K562 (cell line): ENCODE measurements around the gene TRAPPC2B. TPM values are rescaled to one million over a fixed set of nuclear protein-coding genes. Genes with fewer than 3 reads are reported as not detected.
A peak's percentile ranks its signal among the peaks of the same experiment; 100 is the strongest.

Experiments used
- BRD9 ChIP-seq: fragments of 450-650 bp; IDR thresholded peaks from 2 replicates; pipeline ENCODE4 v1.6.1; 2018; ENCODE audit warnings: low read depth; ENCODE audit not compliant: partially characterized antibody
- ETS2 ChIP-seq: IDR thresholded peaks from 2 replicates; pipeline ENCODE4 v1.6.1; 2016; ENCODE audit warnings: borderline replicate concordance, missing genetic modification characterization, mild to moderate bottlenecking, moderate library complexity, missing compliant biosample characterization; ENCODE audit not compliant: poor library complexity, severe bottlenecking
- FOXA1 ChIP-seq: fragments of 450-650 bp; IDR thresholded peaks from 2 replicates; pipeline ENCODE4 v1.6.1; 2016; ENCODE audit warnings: mild to moderate bottlenecking, borderline replicate concordance
- HDAC1 ChIP-seq, 2 experiments: fragments of 450-650 bp; IDR thresholded peaks; 2 replicates each; pipeline ENCODE4 v1.6.1; 2016 to 2017; ENCODE audit warnings: inconsistent platforms in 1 of 2, mild to moderate bottlenecking in 1 of 2, moderate library complexity in 1 of 2
- HDAC3 ChIP-seq: fragments of 450-650 bp; IDR thresholded peaks from 2 replicates; pipeline ENCODE4 v1.6.1; 2018; ENCODE audit warnings: borderline replicate concordance, mild to moderate bottlenecking, moderate library complexity; ENCODE audit not compliant: partially characterized antibody
- HMG20A ChIP-seq: fragments of 450-650 bp; formaldehyde crosslinking; conservative IDR thresholded peaks from 2 replicates; pipeline ENCODE4 v1.4.0; 2020; ENCODE audit warnings: mild to moderate bottlenecking, mixed read lengths
- ILK ChIP-seq: fragments of 450-650 bp; IDR thresholded peaks from 2 replicates; pipeline ENCODE4 v1.6.1; 2016; ENCODE audit warnings: missing genetic modification characterization, low read depth, mild to moderate bottlenecking, missing compliant biosample characterization, moderate library complexity, borderline replicate concordance
- KLF16 ChIP-seq: IDR thresholded peaks from 2 replicates; pipeline ENCODE4 v1.6.1; 2016; ENCODE audit warnings: antibody characterized with exemption
- PHF21A ChIP-seq: fragments of 450-650 bp; IDR thresholded peaks from 2 replicates; pipeline ENCODE4 v1.6.1; 2017; ENCODE audit warnings: low read depth, borderline replicate concordance
- POLR3G ChIP-seq: IDR thresholded peaks from 2 replicates; pipeline ENCODE4 v1.6.1; 2011; ENCODE audit not compliant: insufficient read length, insufficient replicate concordance; ENCODE audit errors: extremely low read depth
- RFX7 ChIP-seq: fragments of 250-450 bp; sonication (Bioruptor Pico); IDR thresholded peaks from 2 replicates; pipeline ENCODE4 v1.5.1; 2021; ENCODE audit warnings: mild to moderate bottlenecking
- RHOXF2B ChIP-seq: fragments of 250-450 bp; sonication (Bioruptor Pico); conservative IDR thresholded peaks from 2 replicates; pipeline ENCODE4 v1.5.1; 2021
- SAFB ChIP-seq: fragments of 200-400 bp; formaldehyde crosslinking; IDR thresholded peaks from 2 replicates; pipeline ENCODE4 v1.6.1; 2017; ENCODE audit warnings: low read depth, low read length, borderline replicate concordance
- TBL1XR1 ChIP-seq, 2 experiments: IDR thresholded peaks; 2 replicates each; pipeline ENCODE4 v1.6.1; 2012; ENCODE audit warnings: improper control_type of control experiment in 2 of 2, low read length in 2 of 2, mild to moderate bottlenecking in 1 of 2
- TCF7L2 ChIP-seq: fragments of 150-350 bp; IDR thresholded peaks from 2 replicates; pipeline ENCODE4 v1.6.1; 2016; ENCODE audit warnings: low read depth, mild to moderate bottlenecking, low read length, moderate library complexity
- U2AF2 ChIP-seq: fragments of 200-400 bp; formaldehyde crosslinking; optimal IDR thresholded peaks from 2 replicates; pipeline ENCODE3; 2017; ENCODE audit warnings: low read depth, mild to moderate bottlenecking, low read length
- ZC3H4 ChIP-seq: sonication (generic); formaldehyde crosslinking; IDR thresholded peaks from 2 replicates; pipeline ENCODE4 v1.9.0; 2021; ENCODE audit warnings: missing genetic modification reagents, borderline replicate concordance
- ZNF224 ChIP-seq: sonication (generic); formaldehyde crosslinking; IDR thresholded peaks from 2 replicates; pipeline ENCODE4 v1.8.0; 2022; ENCODE audit warnings: mild to moderate bottlenecking, missing genetic modification reagents
- ZNF263 ChIP-seq: sonication (generic); formaldehyde crosslinking; IDR thresholded peaks from 2 replicates; pipeline ENCODE4 v1.8.0; 2022; ENCODE audit warnings: mild to moderate bottlenecking, missing genetic modification reagents, borderline replicate concordance
- ZNF511 ChIP-seq: sonication (generic); formaldehyde crosslinking; IDR thresholded peaks from 2 replicates; pipeline ENCODE4 v1.8.0; 2022; ENCODE audit warnings: mild to moderate bottlenecking, missing genetic modification reagents
- polyA plus RNA-seq, 8 experiments: library from polyadenylated mRNA; depleted of rRNA in 4 of 8; stranded (reverse) in 5 of 8; unstranded in 3 of 8; fragments of >200 nt; fragmentation: Nextera tagmentation in 2 of 8; fragmentation: Illumina TruSeq in 1 of 8; extraction: Ambion mirVana in 2 of 8; extraction: Trizol in 1 of 8; gene quantifications; 2 replicates each; pipeline versions ENCODE4 v1.2.1 to v1.2.3, GENCODE V29; 2011 to 2014; ENCODE audit warnings: inconsistent platforms in 1 of 8, missing spikeins in 1 of 8
- total RNA-seq, 7 experiments: library from RNA; depleted of rRNA in 6 of 7; stranded (reverse); fragments of >200 nt in 6 of 7; fragmentation: Illumina TruSeq in 2 of 7; extraction: Trizol in 2 of 7; gene quantifications; 2 replicates each; pipeline versions ENCODE4 v1.2.1 to v1.2.3, GENCODE V29; 2011 to 2021; ENCODE audit warnings: low replicate concordance in 1 of 7
- TF ChIP-seq, protein P1 (sequence below), 2 experiments: fragments of 450-650 bp in 1 of 2; IDR thresholded peaks; 2 replicates each; pipeline ENCODE4 v1.6.1; 2011 to 2017; ENCODE audit warnings: low read depth in 2 of 2, antibody characterized with exemption in 1 of 2, borderline replicate concordance in 1 of 2, low read length in 1 of 2, mild to moderate bottlenecking in 1 of 2, mixed read lengths in 1 of 2; ENCODE audit not compliant: control insufficient read depth in 1 of 2
- TF ChIP-seq, protein P2 (sequence below): sonication (generic); formaldehyde crosslinking; IDR thresholded peaks from 2 replicates; pipeline ENCODE4 v1.8.0; 2022; ENCODE audit warnings: mild to moderate bottlenecking, missing genetic modification reagents, borderline replicate concordance

Gene TRAPPC2B
- total and polyA plus RNA-seq, 9 of the 15 experiments (the other 6 are each of a cell fraction or from before 2014, with no cell fraction given), result 2.2 to 20.4 (median 4.6) TPM

GRCh38 chr19:57389730-57390598, 26.6 kb downstream of the TRAPPC2B start, which contains the start of gene ZNF548 (continued):
- TF ChIP-seq, protein P1, sequence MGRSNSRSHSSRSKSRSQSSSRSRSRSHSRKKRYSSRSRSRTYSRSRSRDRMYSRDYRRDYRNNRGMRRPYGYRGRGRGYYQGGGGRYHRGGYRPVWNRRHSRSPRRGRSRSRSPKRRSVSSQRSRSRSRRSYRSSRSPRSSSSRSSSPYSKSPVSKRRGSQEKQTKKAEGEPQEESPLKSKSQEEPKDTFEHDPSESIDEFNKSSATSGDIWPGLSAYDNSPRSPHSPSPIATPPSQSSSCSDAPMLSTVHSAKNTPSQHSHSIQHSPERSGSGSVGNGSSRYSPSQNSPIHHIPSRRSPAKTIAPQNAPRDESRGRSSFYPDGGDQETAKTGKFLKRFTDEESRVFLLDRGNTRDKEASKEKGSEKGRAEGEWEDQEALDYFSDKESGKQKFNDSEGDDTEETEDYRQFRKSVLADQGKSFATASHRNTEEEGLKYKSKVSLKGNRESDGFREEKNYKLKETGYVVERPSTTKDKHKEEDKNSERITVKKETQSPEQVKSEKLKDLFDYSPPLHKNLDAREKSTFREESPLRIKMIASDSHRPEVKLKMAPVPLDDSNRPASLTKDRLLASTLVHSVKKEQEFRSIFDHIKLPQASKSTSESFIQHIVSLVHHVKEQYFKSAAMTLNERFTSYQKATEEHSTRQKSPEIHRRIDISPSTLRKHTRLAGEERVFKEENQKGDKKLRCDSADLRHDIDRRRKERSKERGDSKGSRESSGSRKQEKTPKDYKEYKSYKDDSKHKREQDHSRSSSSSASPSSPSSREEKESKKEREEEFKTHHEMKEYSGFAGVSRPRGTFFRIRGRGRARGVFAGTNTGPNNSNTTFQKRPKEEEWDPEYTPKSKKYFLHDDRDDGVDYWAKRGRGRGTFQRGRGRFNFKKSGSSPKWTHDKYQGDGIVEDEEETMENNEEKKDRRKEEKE (IDR thresholded peaks at IDR 0.05; ENCODE audit: borderline replicate concordance in 1 of 2, control insufficient read depth in 1 of 2, low read depth in 2 of 2, low read length in 1 of 2), result no peak
- no peak for TF ChIP-seq TCF7L2
- TF ChIP-seq HDAC3, result no peak
- no peak for TF ChIP-seq RFX7 (CRISPR knock-in tag)
- no peak for TF ChIP-seq HMG20A (CRISPR knock-in tag)
- TF ChIP-seq, protein P2, sequence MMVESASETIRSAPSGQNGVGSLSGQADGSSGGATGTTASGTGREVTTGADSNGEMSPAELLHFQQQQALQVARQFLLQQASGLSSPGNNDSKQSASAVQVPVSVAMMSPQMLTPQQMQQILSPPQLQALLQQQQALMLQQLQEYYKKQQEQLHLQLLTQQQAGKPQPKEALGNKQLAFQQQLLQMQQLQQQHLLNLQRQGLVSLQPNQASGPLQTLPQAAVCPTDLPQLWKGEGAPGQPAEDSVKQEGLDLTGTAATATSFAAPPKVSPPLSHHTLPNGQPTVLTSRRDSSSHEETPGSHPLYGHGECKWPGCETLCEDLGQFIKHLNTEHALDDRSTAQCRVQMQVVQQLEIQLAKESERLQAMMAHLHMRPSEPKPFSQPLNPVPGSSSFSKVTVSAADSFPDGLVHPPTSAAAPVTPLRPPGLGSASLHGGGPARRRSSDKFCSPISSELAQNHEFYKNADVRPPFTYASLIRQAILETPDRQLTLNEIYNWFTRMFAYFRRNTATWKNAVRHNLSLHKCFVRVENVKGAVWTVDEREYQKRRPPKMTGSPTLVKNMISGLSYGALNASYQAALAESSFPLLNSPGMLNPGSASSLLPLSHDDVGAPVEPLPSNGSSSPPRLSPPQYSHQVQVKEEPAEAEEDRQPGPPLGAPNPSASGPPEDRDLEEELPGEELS, result no peak
- no peak for TF ChIP-seq ETS2 (tag)
- no peak for TF ChIP-seq ZNF263 (CRISPR knock-in tag)
- no peak for TF ChIP-seq KLF16
- TF ChIP-seq POLR3G, result no peak
- no peak for TF ChIP-seq ILK (tag)
- TF ChIP-seq PHF21A, result no peak
- TF ChIP-seq TBL1XR1 (IDR thresholded peaks at IDR 0.05; ENCODE audit: low read length in 2 of 2), result peak; percentile 45 to 96; a peak in 2 of 4 replicates
- 0 out of 4 replicates have a peak, but pooled peaks of 1 of the 2 experiments have one; percentile 45 for TF ChIP-seq HDAC1 (IDR thresholded peaks at IDR 0.05)
- TF ChIP-seq RHOXF2B, result no peak
- TF ChIP-seq BRD9, result no peak
- TF ChIP-seq FOXA1, result no peak
- no peak for TF ChIP-seq U2AF2
- TF ChIP-seq SAFB, result no peak
- no peak for TF ChIP-seq ZNF511 (CRISPR knock-in tag)
- TF ChIP-seq ZNF224 (CRISPR knock-in tag), result no peak
- no peak for TF ChIP-seq ZC3H4
